HG02840 (cell line): ENCODE results near the gene TMEM213.

Experiments
- ATAC-seq: cut with Tn5 transposase; IDR thresholded peaks from one replicate; pipeline ENCODE4 v1.9.1; 2021; ENCODE audit warnings: mild to moderate bottlenecking, moderate library complexity, moderate number of reproducible peaks; ENCODE audit not compliant: unreplicated experiment, low FRiP score

Gene TMEM213

GRCh38 chr7:138871065-138871813 is 73.4 kb downstream of the TMEM213 start:
- ATAC-seq: no peak

GRCh38 chr7:138871814-138872090 is 74.0 kb downstream of the TMEM213 start:
- ATAC-seq: no peak

GRCh38 chr7:138872576-138872975 is 74.8 kb downstream of the TMEM213 start:
- no peak for ATAC-seq

GRCh38 chr7:138873220-138873892 is 75.6 kb downstream of the TMEM213 start:
- ATAC-seq: no peak

GRCh38 chr7:138875794-138876193 is 78.0 kb downstream of the TMEM213 start:
- no peak for ATAC-seq

- no peak for ATAC-seq
Observed at GRCh38 chr7:138876326-138876725, 78.5 kb downstream of the TMEM213 start.

- no peak for ATAC-seq
Observed at GRCh38 chr7:138878051-138878450, 80.3 kb downstream of the TMEM213 start.

GRCh38 chr7:138878856-138879255 is 81.1 kb downstream of the TMEM213 start:
- no peak for ATAC-seq

- no peak for ATAC-seq
Observed at GRCh38 chr7:138879356-138879755, 81.6 kb downstream of the TMEM213 start.

- no peak for ATAC-seq
Observed at GRCh38 chr7:138880881-138881578, 83.2 kb downstream of the TMEM213 start.

- no peak for ATAC-seq
Observed at GRCh38 chr7:138881579-138882188, 83.9 kb downstream of the TMEM213 start.

GRCh38 chr7:138882249-138882648 is 84.5 kb downstream of the TMEM213 start:
- no peak for ATAC-seq

- ATAC-seq: no peak
Observed at GRCh38 chr7:138885383-138886147, 87.8 kb downstream of the TMEM213 start.

- no peak for ATAC-seq
Observed at GRCh38 chr7:138886501-138886917, 88.7 kb downstream of the TMEM213 start.

- no peak for ATAC-seq
Observed at GRCh38 chr7:138887085-138887710, 89.4 kb downstream of the TMEM213 start.
